T-helper 2 cell treated with Interferon-gamma antibody and Interleukin-4, amounts not matched to agents 100 ng/mL and 5 ng/mL, for 36 hours (primary cell): ENCODE results near the gene GOLIM4. TPM values are rescaled to one million over a fixed set of nuclear protein-coding genes. Genes with fewer than 3 reads are reported as not detected.
"Not testable (repeated sequence)": the region's sequence is repeated elsewhere in the genome, so short reads cannot be mapped to it uniquely, and the experiment has no call there.

Source experiments
- intact Hi-C: fragments of 100-400 bp; cut with micrococcal nuclease; formaldehyde crosslinking; loops from one replicate; pipeline ENCODE4 v1.15.1; 2023
- total RNA-seq: library from RNA; stranded (reverse); gene quantifications from 2 replicates; pipeline ENCODE4 v1.2.3, GENCODE V29; 2022

The GOLIM4 gene
- total RNA-seq, 1 donor from 2014 or later: 4.4 TPM

DNA sequence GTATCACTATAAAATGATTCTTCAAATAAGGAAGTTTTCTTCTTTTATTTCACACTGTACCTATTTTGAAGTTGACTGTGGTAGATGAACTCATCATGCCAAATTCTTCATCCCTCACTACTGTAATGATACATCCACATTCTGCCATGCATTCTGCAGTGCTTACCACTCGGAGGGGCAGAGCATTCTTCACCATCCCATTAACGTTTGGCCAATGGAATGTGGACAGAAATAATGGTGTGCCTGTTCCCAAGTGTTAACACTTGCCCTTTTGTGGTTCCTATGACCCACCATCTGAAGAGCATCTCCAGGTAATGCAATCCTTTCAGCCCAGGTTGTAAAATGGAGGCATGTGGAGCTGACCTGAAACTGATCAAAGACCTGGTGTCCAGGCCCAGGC lies 18.6 kb downstream of the GOLIM4 start:
- intact Hi-C loops: no loop called here

DNA sequence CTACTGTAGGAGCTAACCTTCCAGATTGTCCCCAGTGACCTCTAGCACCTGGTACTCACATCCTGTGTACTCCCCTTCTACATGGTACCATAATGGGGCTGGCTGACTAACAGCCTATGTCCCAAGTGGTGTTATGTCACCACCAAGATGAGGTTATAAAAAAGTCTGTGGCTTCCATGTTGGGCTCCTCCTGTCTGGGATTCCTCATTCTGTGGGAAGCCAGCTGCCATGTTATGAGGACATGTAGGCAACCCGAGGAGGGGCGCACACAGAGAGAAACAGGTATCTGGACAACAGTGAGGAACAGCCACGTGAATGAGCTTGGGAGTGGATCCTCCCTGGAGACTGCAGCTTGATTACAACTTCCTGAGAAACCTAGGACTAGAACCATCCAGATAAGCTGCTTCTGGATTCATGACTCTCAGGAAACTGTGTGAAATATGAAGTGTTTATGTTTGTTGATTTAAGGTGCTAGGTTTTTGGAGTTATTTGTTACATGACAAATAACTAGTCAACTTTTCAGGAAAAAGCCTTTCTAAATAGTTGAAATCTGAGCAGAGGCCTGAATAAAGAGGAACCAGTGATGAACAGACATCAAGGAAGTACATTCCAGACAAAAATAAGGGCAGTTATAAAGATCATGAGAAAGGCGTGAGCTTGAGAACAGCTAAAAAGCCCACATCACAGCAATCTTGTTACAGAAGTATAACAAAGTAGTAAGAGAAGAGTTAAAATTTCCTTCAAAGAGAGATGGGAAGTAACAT lies 21.7 kb downstream of the GOLIM4 start:
- intact Hi-C loops: no loop called here

DNA sequence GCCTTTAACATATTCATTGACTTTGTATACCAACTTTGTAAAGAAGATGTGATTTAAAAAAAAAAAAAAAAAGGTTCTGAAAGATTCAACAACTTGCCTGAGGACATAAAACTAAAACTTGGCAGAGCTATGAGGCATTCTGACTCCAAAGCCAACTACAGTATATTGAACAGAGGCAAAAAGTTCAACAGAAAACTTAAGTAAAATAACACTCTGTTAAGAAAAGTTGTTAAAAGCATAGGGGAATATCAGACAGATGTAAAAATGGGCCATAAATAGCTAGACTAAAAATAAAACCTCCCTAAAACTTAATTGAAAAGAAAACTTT lies 23.4 kb downstream of the GOLIM4 start:
- intact Hi-C loops: no loop called here

DNA sequence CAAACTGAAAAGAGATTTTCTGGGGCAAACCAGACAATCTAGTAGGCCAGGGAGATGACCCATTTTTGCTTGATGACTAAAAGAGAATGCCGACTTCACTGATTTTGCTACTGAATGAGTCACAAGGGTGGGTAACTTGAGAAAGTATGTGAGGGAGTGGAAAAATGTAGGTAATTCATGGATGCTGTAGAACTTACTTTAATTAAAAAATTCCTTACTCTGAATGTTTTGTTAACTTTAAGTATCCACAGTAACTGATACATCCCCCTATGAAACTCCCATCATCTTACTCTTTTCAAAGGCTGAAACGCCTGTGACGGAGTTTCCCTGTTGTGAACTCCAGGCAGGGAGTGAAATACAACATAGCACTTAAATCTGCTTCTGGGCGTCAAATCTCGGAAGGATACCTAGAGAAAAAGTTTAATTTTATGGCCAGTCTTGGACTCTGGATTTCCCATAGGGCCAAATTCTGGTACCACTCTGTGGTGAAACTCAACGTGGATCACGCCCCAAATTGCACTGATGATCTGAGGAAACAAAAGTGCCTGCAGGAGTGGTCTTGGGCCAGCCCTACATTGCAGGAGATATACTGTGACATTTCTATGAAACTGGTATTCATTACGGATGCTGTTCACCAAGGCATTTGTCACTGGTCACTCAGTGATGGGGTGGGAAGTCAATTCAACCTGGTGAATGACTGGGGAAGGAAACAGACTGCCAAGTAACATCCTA lies 24.0 kb downstream of the GOLIM4 start:
- intact Hi-C loops: no loop called here

DNA sequence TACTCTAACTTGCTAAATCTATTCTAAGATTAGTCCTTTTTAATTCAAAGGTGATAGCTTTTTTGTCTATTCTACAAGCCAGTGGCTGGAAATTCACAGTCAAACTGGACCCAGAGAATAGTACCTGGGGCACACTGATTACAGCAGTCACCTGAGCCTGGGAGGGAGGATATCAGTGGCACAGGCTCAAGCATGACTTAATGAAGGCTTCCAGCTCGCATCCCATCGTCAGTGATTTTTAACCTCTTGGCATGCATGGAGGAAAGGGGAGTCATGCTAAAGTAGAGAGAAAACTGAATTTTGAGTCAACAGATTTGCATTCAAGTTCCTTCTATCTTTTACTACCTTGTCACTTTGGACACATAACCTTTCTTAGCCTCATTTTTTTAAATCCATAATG lies 24.8 kb downstream of the GOLIM4 start:
- intact Hi-C loops: no loop called here

DNA sequence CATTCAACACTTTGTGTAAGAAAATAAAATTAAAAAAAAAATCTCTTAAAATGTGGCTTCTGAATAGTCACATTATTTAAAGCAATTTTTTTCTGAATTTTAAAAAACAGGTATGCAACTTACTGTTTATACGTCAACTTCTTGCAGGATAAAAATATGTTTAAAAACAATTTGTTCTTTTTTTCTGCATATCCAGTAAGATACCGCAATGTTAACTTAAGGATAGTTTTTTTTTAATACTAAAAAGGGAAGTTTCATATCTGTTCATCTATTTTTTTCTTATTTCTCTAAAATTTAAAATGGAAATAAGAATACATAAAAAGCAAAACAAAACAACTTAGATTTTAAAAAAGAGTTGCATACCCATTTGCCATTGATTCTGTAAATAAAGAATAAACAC lies 27.4 kb downstream of the GOLIM4 start:
- intact Hi-C loops: no loop called here

DNA sequence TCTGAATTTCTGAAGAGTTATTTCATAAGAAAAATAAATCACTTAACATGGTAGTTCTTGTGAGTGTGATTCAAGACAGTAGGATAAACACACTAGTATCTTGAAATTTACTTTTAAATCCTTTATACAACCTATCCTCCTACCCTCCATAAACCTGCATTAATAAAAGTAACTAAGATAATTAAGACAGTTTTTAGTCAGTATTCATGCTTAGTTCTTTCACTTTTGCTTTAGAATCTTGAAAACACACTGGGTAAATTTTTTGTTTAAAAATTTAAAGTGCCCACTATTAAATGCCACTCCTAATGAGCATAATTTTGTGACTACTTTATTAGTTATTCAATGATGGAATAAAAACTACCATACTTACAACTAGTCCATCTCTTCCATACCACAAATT lies 28.8 kb downstream of the GOLIM4 start:
- intact Hi-C loops: no loop called here

DNA sequence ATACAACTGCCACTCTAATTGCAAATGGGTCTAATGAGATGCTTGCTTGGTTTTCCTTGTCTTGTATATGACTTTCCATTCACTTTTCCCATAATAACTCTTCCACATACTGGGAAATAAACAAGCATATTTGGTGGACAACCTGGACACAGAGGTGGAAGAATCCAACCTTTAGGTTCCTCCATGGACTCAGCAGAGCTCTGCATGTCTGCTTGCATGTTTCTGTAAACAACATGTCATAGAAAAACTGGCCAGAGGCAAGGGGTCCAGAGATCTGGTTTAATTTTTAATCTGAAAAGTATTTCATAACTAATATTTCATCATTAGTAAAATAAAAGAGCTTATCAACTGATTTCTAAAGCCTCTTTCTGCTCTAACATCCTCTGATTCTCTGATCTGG lies 30.2 kb downstream of the GOLIM4 start:
- intact Hi-C loops: no loop called here

DNA sequence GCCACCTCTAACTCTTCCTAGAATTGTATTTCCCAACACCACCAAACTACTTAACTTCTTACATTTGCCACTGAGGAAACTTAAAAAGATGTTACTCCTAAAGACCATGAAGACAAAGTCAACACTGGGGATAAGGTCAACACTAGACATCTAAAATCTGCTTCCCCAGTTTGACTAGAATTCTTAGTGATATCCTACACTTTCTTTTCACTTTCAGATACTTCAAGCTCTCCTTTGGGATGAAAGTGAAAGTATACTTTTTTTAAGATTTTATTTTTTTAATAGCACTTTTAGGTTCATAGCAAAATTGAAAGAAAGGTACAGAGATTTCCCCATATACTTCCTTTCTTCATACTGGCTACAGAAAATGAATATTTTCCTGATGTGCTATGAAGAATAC lies 32.6 kb downstream of the GOLIM4 start:
- intact Hi-C loops: no loop called here

DNA sequence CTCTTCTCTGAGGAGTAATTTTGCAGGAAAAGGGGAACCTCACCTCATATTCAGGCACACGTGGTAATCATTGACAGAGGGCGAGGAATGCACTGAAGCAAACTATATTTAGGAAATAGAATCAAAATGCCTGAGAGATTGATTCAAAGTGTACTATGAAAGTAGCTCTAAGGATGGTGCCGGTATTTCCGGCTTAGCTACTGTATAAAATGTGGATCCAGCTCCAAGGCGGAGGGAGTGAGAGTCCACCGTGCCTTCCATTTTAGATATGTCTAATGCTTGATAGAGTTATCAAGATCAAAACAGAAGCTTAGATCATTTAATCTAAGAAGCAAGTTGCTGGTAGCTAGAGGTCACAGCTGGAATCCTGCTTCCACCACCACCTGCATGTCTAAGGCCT lies 33.0 kb downstream of the GOLIM4 start:
- intact Hi-C loops: no loop called here

DNA sequence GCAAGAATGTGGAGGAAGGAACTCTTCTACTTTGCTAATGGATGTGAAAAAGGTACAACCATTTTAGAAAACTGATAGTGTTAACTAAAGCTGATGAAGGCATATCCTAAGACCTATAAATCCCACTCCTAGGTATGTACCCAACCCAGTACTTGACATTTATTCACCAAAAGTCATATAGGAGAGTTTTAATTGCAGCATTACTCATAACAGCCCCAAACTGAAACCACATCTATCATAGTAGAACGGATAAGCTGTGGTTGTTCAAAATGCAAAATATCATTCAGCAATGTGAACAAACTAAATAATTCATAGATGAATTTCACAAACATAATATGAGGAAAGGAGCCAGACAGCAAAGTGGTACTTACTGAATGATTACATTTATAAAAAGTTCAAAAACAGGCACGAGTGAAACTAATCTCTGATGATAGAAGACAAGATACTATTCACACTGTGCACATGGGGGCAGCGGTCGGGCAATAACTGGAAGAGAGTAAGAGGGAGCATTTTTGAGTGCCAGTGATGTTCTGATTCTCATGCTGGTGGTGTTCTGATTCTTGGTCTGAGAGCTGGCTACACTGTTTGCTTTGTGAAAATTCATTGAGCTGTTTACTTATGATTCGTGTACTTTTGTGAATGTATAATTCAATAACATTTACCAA lies 34.3 kb downstream of the GOLIM4 start:
- intact Hi-C loops: loop anchor here (2.0 kb wide), 1 partner anchor 33 kb away; the partner anchor contains the start of gene GOLIM4

DNA sequence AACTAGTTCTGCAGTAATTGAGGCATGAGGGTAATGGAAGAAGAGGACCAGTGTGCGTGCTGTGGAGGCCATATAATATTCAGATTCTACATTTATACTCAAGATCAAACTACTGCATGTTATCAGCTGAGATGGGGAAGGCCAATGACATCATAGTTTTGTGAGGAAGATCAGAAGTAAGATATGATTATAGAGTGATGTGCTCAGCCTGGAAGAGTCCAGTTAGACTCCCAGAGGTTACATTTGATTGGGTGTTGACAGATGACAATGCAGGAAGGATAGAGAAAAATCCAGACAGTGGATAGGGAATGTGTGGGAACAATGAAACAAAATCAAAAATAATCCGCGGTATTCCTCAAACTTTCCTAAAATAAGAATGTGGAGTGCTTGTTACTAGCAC lies 35.4 kb downstream of the GOLIM4 start:
- intact Hi-C loops: loop anchor here (2.0 kb wide), 1 partner anchor 34 kb away; the partner anchor contains the start of gene GOLIM4

DNA sequence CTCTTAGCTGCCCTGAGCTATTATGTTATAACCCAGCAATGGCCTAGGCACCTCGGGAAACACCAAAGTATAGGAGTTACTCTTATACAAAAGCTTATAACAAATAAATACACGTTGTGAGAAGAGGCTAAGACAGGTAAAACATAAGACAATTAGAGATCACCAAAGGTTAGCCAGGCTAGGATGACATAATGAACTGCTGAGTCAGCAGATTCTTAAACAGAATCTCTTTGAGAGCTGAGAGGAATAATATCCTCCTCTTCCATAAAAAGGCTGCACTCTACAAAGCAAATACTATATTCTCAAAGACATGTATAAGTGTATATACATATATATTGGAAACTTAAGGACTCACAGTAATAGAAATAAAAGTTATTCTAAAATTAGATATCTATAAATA lies 37.2 kb downstream of the GOLIM4 start:
- intact Hi-C loops: no loop called here

DNA sequence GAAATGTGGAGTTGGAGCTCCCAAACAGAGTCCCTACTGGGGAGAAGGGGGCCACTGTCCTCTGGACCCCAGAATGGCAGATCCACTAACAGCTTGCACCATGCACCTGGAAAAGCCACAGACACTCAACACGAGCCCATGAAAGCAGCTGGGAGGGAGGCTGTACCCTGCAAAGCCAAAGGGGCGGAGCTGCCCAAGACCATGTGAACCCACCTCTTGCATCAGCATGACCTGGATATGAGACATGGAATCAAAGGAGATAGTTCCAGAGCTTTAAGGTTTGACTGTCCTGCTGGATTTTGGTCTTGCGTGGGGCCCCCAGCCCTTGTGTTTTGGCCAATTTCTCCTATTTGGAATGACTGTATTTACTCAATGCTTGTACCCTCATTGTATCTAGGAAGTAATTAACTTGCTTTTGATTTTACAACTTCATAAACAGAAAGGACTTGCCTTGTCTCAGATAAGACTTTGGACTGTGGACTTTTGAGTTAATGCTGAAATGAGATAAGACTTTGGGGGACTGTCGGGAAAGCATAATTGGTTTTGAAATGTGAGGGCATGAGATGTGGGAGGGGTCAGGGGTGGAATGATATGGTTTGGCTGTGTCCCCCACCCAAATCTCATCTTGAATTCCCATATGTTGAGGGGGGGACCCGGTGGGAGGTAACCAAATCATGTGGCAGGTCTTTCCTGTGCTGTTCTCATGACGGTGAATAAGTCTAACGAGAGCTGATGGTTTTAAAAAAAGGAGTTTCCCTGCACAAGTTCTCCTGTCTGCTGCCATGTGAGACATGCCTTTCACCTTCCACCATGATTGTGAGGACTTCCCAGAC lies 39.1 kb downstream of the GOLIM4 start:
- intact Hi-C loops: not testable (repeated sequence)

DNA sequence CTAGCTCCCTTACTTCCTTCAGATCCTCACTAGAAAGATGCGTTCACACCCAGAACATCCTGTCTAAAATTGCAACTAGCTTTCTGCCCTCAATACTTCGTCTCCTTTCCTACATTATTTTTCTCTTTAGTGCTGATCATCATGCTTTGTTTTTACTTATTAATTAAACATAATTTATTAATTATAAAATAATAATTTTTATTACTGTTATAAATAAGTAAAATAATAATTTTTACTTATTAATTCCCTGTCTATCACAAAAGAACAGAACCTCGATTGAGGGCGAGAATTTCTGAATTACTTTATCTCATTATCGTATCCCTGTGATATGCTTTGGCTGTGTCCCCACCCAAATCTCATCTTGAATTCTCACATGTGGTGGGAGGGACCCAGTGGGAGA lies 41.3 kb downstream of the GOLIM4 start:
- intact Hi-C loops: no loop called here

DNA sequence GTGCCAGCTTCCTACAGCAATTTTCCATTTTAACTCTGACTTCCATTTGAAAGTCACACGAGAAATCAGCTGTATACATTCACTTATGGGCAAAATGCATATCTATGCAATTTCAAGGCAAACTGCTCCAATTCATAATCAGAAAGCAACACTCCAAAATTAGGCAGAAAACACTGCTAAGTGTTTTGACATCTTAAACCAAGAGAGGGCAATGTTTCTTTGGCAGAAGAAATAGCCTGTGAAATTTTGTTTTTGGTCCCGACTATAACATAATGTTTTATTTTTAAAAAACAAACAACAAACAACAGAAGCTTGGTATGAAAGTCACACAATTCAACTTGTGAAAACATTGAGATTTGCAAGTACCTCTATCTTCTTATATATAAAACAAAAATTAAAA lies 42.6 kb downstream of the GOLIM4 start:
- intact Hi-C loops: no loop called here

DNA sequence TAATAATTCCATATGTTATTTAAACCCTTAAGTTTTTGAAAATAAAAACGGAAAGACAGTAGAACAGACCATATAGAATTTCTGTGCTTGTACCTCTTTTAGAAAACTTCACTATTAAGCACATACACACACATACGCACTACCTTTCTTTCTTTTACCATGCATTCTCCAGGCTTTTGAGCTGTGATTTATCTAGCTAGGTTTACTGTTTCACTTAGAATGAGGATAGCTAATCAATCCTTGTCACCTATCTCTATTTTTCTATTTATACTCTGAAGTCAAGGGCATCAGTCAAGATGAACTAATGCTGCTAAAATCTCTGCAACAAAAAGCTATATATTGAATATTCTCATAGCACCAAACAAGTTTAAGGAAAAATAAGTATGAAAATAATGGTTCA lies 43.2 kb downstream of the GOLIM4 start:
- intact Hi-C loops: no loop called here

DNA sequence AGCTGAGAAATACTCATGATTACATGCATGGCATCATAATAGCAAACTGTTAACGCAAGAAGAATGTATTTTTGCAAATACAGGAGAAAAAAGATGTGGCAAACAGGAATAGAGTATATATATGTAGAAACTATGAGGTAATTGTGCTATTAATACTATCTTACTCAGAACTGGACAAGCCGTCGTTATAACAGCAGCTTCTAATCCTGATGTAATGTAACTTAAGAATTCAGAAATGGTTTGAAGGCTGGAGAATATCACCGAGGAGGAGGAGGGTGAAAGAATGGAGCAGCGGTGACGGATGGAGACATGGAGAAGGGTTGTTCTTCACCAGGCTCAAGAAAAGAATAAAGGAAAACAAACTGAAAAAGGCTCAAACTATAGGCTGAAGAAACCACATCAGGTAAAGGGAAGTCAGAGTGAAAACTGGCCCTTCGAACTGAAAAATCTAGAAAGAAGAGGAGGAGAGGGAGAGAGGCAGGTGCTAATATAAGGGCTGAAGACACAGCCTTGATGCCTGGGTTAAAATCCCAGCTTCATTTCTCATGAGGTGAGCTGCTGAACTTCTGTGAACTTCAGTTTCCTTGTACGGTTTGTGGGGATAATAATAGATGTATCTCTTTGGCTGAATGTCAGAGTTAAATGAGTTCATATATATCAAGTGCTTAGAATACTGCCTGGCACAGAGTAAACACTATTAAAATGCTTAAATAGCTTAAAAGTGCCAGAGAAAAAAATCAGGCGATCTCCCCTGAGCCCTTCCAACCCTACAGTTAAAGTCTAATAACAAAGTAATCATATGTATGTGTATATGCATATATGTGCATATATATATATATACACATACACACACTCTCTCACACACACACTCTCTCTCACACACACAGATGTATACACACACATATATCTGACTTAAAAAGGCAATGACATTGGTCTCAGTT lies 43.9 kb downstream of the GOLIM4 start:
- intact Hi-C loops: no loop called here

DNA sequence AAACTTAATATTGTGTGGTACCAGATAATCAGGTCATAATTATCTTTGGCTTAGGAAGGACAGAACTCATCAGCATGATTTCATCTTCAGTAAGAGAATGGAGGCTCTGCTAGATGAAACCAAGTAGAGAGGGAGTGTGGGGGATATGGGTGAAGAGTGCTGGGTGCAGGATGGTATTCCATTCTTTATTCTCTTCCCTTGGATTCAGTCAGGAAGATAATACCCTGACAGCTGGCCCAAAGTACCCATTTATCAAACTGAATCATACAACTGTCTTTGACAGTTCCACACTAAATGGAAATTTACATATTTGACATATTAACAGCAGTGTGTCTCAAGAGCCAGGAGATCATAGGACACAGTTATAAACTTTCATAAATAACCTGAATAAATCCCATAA lies 44.7 kb downstream of the GOLIM4 start:
- intact Hi-C loops: no loop called here

DNA sequence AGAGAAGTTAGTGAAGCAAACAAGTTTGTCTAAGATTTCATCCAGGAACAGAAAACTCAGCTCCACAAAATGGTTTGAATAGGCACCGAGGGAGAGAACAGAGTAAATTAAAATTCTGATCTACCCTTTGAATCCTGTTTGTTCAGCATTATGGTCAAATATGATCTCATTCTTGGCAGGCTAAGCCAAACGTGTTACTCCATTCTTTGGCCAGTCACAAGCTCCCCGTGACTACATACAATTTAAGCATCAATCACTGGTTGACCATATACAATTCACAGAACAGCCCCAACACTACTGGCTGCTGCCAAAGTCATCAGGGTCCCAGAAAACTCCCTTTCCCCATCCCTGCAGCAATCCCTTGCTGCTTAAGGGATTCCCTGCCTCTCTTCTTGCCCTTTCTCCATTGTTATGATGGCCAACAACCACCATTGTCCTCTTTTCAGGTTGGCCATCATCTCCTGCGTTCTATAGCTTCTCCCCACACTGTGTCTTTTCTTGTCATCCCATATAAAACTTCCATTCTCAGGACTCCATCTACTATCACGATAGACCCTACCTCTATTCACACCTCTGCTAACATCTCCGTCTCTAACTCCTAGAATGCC lies 46.3 kb downstream of the GOLIM4 start:
- intact Hi-C loops: no loop called here
